Hematopoietic multipotent progenitor cell treated with erythropoietin and hydrocortisone succinate and interleukin-3 and kit ligand, for 4 days (in vitro differentiated cells): Measurements from ENCODE around the gene SLC9A1.
"Not testable (repeated sequence)": the region's sequence is repeated elsewhere in the genome, so short reads cannot be mapped to it uniquely, and the experiment has no call there.

ENCODE experiments used
- DNase-seq: peaks from one replicate; pipeline ENCODE4 v3.0.0-alpha.2; 2015

The SLC9A1 gene

DNA sequence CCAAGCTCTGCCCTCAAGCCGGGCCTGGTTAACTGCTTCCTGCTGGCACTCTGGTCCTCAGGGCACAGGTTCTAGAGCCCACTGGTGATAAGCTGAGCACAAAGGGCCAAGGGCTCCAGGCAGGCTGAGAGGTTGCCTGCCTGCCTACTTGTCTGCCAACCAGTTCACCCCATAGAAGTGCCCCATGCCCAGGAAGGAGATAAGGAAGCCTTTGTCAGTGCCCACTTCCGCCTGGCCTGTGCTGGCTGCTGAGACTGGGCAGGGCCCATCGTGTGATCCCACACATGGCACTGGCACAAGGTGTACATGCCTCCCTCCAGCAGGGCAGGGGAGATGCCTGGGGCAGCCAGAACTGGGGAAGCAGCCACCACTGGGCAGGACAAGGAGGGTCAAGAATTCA lies 24.1 kb downstream of the SLC9A1 start:
- peak; percentile 86 for DNase-seq

GRCh38 chr1:27129225-27129624 lies 25.7 kb downstream of the SLC9A1 start:
- no peak for DNase-seq

- no peak for DNase-seq
These were observed 27.5 kb downstream of the SLC9A1 start for GRCh38 chr1:27127419-27127818.

DNA sequence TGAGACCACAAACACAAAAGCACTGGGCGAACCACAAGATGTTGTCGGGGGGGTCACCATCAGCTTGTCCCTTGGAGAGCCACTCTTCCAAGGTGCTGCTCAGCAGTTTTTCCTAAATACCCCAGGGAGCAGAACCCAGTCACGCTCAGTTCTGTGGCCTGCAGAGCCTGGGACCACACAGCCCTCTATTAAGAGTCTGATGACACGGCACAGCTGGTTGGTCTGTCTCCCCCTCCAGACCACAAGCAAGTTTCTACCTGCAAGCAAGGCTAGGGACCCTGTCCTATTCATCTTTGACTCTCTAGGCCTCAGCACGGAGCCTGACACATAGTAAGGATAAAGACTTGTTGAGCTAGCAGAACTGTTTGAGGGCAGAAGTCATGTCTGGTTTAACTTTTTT lies 28.5 kb downstream of the SLC9A1 start:
- no peak for DNase-seq

DNA sequence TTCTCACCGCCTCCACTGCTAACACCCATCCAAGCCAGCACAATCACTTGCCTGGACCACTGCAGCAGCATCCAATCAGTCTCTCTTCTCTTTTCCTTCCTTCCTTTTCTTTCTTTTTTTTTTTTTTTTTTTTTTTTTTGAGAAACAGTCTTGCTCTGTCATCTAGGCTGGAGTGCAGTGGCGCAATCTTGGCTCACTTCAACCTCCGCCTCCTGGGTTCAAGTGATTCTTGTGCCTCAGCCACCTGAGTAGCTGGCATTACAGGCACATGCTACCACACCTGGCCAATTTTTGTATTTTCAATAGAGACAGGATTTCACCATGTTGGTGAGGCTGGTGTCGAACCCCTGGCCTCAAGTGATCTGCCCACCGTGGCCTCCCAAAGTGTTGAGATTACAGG lies 29.8 kb downstream of the SLC9A1 start:
- not testable (repeated sequence) for DNase-seq

DNA sequence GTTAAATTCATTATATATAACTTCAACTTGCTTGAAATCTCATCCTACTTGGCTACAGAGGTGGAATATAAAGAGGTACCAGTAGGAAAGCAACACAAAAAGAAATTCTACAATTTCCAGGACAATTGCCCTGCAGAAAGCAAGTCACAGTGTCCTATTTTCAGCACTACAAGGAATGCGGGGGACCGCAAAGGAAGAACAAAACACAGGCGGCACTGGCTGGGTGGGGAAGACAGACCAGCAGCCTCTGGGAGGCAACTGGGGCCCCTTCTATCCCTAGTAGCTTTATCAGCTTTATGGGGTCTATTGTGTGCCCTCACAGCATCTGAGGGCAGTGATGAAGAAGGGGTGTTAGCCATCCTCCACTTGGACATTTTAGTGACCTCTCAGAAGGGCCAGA lies 30.5 kb downstream of the SLC9A1 start:
- no peak for DNase-seq

- DNase-seq: peak; percentile 65
These were observed 32.3 kb downstream of the SLC9A1 start for GRCh38 chr1:27122652-27123051.

DNA sequence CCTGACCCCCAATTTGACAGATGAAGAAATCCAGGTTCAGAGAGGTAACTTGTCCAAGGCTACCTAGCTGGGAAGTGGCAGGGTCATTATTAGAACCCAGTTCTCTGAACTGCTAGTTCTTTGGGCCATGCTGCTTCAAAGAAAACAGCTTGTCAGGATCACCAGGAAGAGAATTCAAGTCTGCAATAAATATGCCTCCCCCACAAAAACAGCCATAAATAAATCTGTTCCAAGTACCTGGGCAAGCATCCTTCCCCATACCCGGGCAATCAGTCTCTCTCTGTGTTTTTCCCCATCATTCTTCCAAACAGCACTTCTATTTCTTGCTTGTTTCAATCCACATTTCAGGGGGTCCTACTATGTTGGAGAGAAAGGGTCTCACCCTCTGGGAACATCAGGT lies 34.1 kb downstream of the SLC9A1 start:
- no peak for DNase-seq

- no peak for DNase-seq
These were observed 36.6 kb downstream of the SLC9A1 start for GRCh38 chr1:27118440-27118689.

GRCh38 chr1:27117733-27118439 lies 37.0 kb downstream of the SLC9A1 start:
- DNase-seq: no peak

GRCh38 chr1:27116697-27117096 lies 38.2 kb downstream of the SLC9A1 start:
- peak; percentile 85 for DNase-seq

- DNase-seq: peak; percentile 60
These were observed 38.7 kb downstream of the SLC9A1 start for GRCh38 chr1:27116232-27116631.

DNA sequence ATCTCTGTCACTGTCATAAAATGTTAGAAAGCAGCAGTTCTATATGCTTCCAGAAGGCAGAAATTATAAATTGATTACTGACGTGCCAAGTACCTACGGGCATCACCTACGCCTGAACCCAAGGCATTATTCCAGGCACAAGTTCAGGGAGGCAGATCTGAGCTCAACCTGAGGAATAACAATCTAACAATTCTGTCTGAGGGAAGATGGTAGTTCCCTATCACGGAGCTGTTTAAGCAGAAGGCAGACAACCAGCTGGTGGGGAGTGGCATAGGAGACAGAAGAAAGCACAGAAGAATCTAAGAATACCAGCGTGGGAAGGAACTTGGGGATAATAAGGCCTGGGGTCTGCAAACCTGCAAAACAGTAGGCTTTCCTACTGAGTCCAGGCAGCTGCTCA lies 40.4 kb downstream of the SLC9A1 start:
- peak; percentile 32 for DNase-seq

DNA sequence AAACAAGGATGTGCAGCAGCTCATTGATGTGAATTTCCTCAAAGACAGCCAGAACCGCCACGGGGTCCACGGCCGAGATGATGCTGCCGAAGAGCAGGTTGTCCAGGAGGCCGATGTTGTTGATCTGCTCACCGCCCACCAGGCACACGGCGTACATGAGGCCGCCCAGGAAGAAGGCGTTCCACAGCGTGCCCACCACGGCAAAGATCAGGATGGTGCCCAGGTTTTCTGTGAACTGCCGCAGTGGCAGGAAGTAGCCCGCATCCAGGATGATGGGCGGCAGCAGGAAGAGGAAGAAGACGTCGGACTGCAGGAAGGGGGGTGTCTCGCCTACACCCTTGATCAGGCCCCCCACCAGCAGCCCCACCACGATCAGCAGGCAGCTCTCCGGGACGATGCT lies 41.1 kb downstream of the SLC9A1 start:
- no peak for DNase-seq

GRCh38 chr1:27111626-27112573 lies 43.0 kb downstream of the SLC9A1 start:
- peak; percentile 92 for DNase-seq

DNA sequence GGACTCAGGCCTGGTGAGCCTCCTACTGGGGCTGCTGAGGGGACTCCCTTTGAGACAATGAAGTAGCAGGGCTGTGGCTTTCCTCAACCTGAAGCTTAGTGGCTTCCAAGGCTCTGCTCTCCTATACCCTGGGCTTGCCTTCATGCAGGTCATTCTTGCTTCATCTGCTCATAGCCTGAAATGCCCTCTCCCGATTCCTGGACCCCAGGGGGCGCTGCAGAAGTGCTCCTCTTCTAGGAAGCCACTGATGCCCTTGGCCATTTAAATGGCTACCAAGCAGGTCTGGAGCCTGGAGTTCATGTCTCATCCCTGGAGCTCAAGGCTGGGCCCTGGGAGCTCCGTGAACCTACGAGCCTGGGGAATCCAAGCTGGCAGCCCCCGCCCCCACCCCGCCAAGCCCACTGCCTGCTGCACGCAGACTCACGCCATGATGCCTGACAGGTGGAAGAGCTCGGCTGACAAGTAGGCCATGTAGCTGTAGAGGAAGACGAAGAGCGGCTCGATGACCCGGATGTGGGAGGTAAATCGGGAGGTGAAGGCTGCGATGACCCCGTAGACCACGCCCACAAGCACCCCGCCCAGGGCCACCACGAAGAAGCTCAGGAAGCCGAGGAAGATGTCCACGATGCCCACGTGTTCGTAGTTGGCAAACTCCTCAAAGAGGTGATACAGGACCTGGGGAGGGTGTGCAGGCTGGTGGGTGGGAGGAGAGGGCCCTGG lies 45.7 kb downstream of the SLC9A1 start:
- DNase-seq: peak; percentile 74

GRCh38 chr1:27108588-27108987 lies 46.3 kb downstream of the SLC9A1 start:
- no peak for DNase-seq

DNA sequence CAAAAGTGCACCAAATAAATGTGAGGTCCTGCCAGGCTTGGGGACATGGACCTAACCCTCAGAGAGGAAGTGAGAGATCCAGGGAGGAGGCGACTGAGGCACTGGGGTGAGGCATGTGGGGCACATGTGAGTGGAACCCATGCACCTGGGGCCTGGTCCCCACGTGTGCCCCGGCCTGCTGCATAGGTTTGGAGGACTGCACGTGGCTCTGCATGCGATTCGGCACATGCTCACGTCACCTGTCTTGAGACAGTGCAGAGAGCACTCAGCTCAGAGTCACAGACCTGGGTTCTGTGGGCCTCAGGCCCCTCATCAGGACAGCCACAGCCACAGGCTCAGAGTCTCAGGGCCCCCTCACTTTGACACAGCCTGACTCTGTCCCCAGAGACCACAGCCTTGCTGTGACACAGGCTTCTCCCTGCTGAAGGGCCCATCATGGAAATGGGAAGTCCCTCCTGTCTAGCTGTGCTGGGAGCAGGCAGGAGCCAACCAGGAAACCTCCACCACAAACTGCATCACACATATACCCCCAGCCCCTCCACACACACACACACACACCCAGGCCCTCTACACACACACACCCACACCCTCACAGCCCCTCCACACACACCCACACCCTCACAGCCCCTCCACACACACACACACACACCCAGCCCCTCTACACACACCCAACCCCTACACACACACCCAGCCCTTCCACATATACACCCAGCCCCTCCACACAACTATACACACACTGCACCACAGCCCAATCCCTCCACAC lies 48.2 kb downstream of the SLC9A1 start:
- no peak for DNase-seq

DNA sequence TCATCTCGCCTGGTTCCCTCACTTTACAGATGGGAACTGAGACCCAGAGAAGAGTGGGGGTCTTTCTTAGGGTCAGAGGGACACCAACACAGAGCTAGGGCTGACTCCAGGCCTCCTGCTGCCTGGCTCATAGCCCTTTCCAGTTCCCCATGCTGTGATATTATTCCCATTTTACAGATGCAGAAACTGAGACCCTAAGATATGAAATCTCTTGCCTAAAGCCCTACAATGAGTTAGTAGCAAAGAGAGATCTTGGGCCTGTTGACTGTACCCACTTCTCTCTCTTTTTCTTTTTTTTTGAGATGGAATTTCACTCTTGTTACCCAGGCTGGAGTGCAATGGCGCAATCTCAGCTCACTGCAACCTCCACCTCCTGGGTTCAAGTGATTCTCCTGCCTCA lies 49.9 kb downstream of the SLC9A1 start:
- no peak for DNase-seq

GRCh38 chr1:27103498-27103897 lies 51.4 kb downstream of the SLC9A1 start:
- no peak for DNase-seq

DNA sequence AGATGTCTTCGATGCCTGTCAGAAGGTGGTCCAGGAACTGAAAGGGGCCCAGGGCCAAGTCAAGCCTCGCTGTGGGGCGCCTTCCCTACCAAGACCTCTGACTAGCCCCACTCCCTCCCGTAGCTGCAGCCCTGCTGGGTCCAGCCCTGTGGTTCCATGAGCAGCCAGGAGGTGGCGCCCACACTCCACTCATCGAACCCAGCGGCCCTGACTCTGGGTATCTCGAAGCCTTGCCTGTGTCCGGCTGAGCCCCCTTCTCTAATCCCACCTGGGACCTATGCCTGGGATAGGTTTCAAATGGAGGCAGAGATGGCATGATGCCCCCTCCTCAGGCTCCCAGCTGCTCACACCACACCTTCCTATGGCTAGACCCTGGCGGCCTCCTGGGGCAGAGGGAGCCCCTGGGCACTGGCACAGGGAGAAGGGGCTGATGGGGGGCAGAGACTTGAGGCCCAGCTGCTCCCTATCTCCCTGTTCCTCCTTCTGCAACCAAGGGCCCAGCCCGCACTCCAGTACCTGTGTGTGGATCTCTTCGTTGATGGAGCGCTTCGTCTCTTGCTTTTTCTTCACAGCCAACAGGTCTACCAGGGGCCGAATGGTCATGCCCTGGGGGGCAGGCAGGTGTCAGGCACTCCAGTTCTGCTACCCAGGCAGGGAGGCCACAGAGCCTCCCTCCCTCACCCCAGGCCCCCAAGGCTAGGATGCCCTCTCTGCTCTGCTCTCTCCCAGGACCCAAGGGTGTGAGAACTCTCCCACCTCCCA lies 52.0 kb downstream of the SLC9A1 start:
- DNase-seq: peak; percentile 81

DNA sequence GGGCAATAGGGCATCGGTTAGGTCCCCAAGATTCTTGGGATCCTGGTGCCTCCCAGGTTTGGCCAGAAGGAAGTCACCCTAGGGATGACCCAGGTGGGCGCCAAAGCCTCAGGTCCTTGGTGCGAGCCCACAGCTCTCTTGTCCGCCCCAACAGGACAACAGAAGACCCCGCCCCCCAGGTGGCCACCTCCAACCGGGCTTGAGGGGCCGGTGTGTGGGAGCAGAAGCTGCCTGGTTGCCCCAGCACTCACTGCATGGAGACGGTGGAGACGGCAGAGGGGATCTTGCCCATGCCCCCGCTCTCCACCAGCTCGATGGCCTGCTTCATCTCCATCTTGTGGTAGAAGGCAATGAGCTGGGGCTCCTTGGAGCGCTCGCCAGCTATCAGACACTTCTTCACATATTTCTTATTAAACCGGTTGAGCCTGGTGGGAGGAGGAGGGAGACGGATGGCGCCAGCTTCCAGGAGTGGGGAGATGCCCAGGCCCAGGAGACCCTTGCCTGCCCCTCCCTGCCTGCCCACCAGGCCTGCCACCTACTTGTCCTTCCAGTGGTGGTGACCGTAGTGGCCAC lies 52.7 kb downstream of the SLC9A1 start:
- DNase-seq: no peak
